B cell (primary cell): ENCODE results near the gene CH25H. TPM values are rescaled to one million over a fixed set of nuclear protein-coding genes. Genes with fewer than 3 reads are reported as not detected.

Source experiments
- ATAC-seq: fragments of 200-7000 bp; cut with Tn5 transposase; one replicate; pipeline ENCODE4 v1.10.0; 2021; ENCODE audit warnings: low read depth, mild to moderate bottlenecking, moderate number of reproducible peaks, moderate library complexity
- CTCF ChIA-PET: fragments of 350-600 bp; sonication (Branson Sonifier 250); formaldehyde crosslinking; loops from one replicate; lab custom pipeline; 2021; ENCODE audit warnings: antibody characterized with exemption, inconsistent platforms; lab: Charles Lee
- POLR2A ChIA-PET: fragments of 350-600 bp; sonication (Branson Sonifier 250); formaldehyde crosslinking; loops from one replicate; lab custom pipeline; 2021; ENCODE audit warnings: antibody characterized with exemption; lab: Charles Lee
- DNase-seq: peaks from one replicate; pipeline ENCODE4 v3.0.0; 2013
- H2AFZ ChIP-seq: 2 replicates; pipeline ENCODE4 v1.6.1; 2012; ENCODE audit warnings: mild to moderate bottlenecking, low read depth, low read length; ENCODE audit not compliant: insufficient read depth, poor library complexity, severe bottlenecking
- H3K27ac ChIP-seq, 2 donors: 1 replicate in 1 of 2; 2 replicates in 1 of 2; pipeline ENCODE4 v1.5.1; 2012 to 2013; ENCODE audit warnings: low read length in 2 of 2, mild to moderate bottlenecking in 2 of 2, moderate library complexity in 1 of 2
- H3K27me3 ChIP-seq, 4 experiments: fragments of 200-600 bp in 1 of 4; sonication (generic) in 1 of 4; replicated peaks in 1 of 4; 1 replicate in 2 of 4; 2 replicates in 2 of 4; pipeline versions ENCODE4 v1.6.1 to v1.7.0; 2013 to 2016; ENCODE audit warnings: low read length in 3 of 4, mild to moderate bottlenecking in 2 of 4, mixed read lengths in 1 of 4, moderate library complexity in 1 of 4; ENCODE audit not compliant: insufficient read depth in 4 of 4, control insufficient read depth in 3 of 4; ENCODE audit errors: control extremely low read depth in 1 of 4
- H3K36me3 ChIP-seq, 2 experiments: replicated peaks in 1 of 2; 1 replicate in 1 of 2; 2 replicates in 1 of 2; pipeline versions ENCODE4 v1.6.1 to v1.7.1; 2013; ENCODE audit warnings: low read length in 1 of 2; ENCODE audit not compliant: insufficient read depth in 2 of 2, control insufficient read depth in 1 of 2; ENCODE audit errors: control extremely low read depth in 1 of 2, extremely low read depth in 1 of 2
- H3K4me1 ChIP-seq, 2 donors: fragments of 200-600 bp in 1 of 2; sonication (generic) in 1 of 2; 1 replicate in 1 of 2; 2 replicates in 1 of 2; pipeline versions ENCODE4 v1.5.1 to v1.6.1; 2013 to 2017; ENCODE audit warnings: low read length in 2 of 2; ENCODE audit not compliant: control insufficient read depth in 2 of 2, insufficient read depth in 2 of 2
- H3K4me2 ChIP-seq: replicated peaks from 2 replicates; pipeline ENCODE3; 2012; ENCODE audit warnings: mild to moderate bottlenecking, low read depth, low read length; ENCODE audit not compliant: poor library complexity, severe bottlenecking
- H3K4me3 ChIP-seq, 5 experiments: fragments of 200-600 bp in 1 of 5; sonication (generic) in 1 of 5; 1 replicate in 3 of 5; 2 replicates in 2 of 5; pipeline versions ENCODE4 v1.5.1 to v1.7.0; 2011 to 2016; ENCODE audit warnings: low read length in 4 of 5, mild to moderate bottlenecking in 4 of 5, low read depth in 2 of 5, control low read depth in 1 of 5, moderate library complexity in 1 of 5; ENCODE audit not compliant: insufficient read depth in 1 of 5; ENCODE audit errors: control extremely low read depth in 1 of 5, extremely low read depth in 1 of 5
- H3K79me2 ChIP-seq: fragments of 200-600 bp; sonication (generic); one replicate; pipeline ENCODE4 v1.6.0; 2016; ENCODE audit warnings: low read length; ENCODE audit not compliant: control insufficient read depth, insufficient read depth
- H3K9ac ChIP-seq: fragments of 200-600 bp; sonication (generic); 2 replicates; pipeline ENCODE4 v1.6.1; 2017; ENCODE audit warnings: mild to moderate bottlenecking, low read length, moderate library complexity
- H3K9me3 ChIP-seq, 3 donors: one replicate each; pipeline versions ENCODE4 v1.6.1 to v1.7.1; 2013; ENCODE audit warnings: low read length in 2 of 3; ENCODE audit not compliant: control insufficient read depth in 2 of 3, insufficient read depth in 1 of 3; ENCODE audit errors: control extremely low read depth in 1 of 3
- H4K20me1 ChIP-seq: 2 replicates; pipeline ENCODE4 v1.6.0; 2012; ENCODE audit warnings: mild to moderate bottlenecking, low read length; ENCODE audit not compliant: insufficient read depth, control insufficient read depth, poor library complexity, severe bottlenecking
- H3K27ac Mint-ChIP-seq: one replicate; pipeline ENCODE4 v1.8.0; 2021; ENCODE audit warnings: mixed read lengths
- H3K27me3 Mint-ChIP-seq: one replicate; pipeline ENCODE4 v1.8.0; 2021; ENCODE audit warnings: mixed read lengths
- H3K4me1 Mint-ChIP-seq: one replicate; pipeline ENCODE4 v1.8.0; 2021; ENCODE audit warnings: mixed read lengths
- H3K4me3 Mint-ChIP-seq: one replicate; pipeline ENCODE4 v1.8.0; 2021; ENCODE audit warnings: mixed read lengths
- H3K9me3 Mint-ChIP-seq: one replicate; pipeline ENCODE4 v1.8.0; 2022; ENCODE audit warnings: mixed read lengths; ENCODE audit not compliant: insufficient read depth
- CTCF ChIP-seq: fragments of 200-600 bp; IDR thresholded peaks from one replicate; pipeline ENCODE4 v1.8.0; 2022; ENCODE audit warnings: antibody characterized with exemption, mild to moderate bottlenecking
- EZH2 ChIP-seq: IDR thresholded peaks from 2 replicates; pipeline ENCODE4 v1.6.1; 2012; ENCODE audit warnings: borderline replicate concordance, low read depth, mild to moderate bottlenecking, moderate library complexity, low read length; ENCODE audit not compliant: insufficient read depth, poor library complexity, severe bottlenecking
- WGBS: methylation state at CpG from one replicate; pipeline ENCODE4 v1.1.5; 2013; ENCODE audit warnings: missing lambda C conversion rate; ENCODE audit not compliant: insufficient coverage; 5-methylcytosine and 5-hydroxymethylcytosine counted together
- intact Hi-C: fragments of 100-400 bp; cut with micrococcal nuclease; formaldehyde crosslinking; loops from one replicate; pipeline ENCODE4 v1.10.0; 2022
- polyA plus RNA-seq: library from polyadenylated mRNA; depleted of rRNA; stranded (reverse); fragments of >200 nt; gene quantifications from 2 replicates; pipeline ENCODE4 v1.2.3, GENCODE V29; 2012
- total RNA-seq, 2 donors: library from RNA; stranded (reverse); fragments of 120-200 nt in 1 of 2; gene quantifications; 1 replicate in 1 of 2; 2 replicates in 1 of 2; pipeline versions ENCODE4 v1.2.3 to v1.2.4, GENCODE V29; 2013 to 2022

Gene CH25H
- total and polyA plus RNA-seq, 2 donors (not counting 1 experiment from before 2014, with no cell fraction given): not detected

GRCh38 chr10:89236226-89236797, 29.2 kb upstream of the CH25H start:
- Histone ChIP-seq H2AFZ (no peak overlapping the region), H4K20me1 (no peaks in the 10 kb centered on the region), H3K9me3 (no peaks in the 10 kb centered on the region), H3K36me3 (peaks cover 0 to 54% of the 10 kb centered on the region in 2 experiments), H3K4me1 (no peaks in the 10 kb centered on the region), H3K79me2 (peaks cover 30% of the 10 kb centered on the region), H3K9ac (no peak overlapping the region), H3K27ac (no peak overlapping the region), H3K27me3 (no peaks in the 10 kb centered on the region), H3K4me2 (no peak overlapping the region), H3K4me3 (no peak overlapping the region)
- ATAC-seq: no peak
- ChIA-PET CTCF (interaction anchor here (0.9 to 1.5 kb wide), 2 partner anchors 19 to 22 kb away, joined by 3 to 6 read pairs; no protein-coding TSS in a partner anchor), POLR2A (no interaction called here)
- intact Hi-C loops: no loop called here
- H3K9me3 Mint-ChIP-seq: no peaks in the 10 kb centered on the region
- H3K27me3 Mint-ChIP-seq: no peaks in the 10 kb centered on the region
- no peaks in the 10 kb centered on the region for H3K4me1 Mint-ChIP-seq
- H3K27ac Mint-ChIP-seq: no peak overlapping the region
- no peak overlapping the region for H3K4me3 Mint-ChIP-seq
- no peak for DNase-seq
- TF ChIP-seq CTCF (no peak), EZH2 (no peak)
- 100% methylated on average over 2 of the region's 4 CpGs for WGBS

DNA sequence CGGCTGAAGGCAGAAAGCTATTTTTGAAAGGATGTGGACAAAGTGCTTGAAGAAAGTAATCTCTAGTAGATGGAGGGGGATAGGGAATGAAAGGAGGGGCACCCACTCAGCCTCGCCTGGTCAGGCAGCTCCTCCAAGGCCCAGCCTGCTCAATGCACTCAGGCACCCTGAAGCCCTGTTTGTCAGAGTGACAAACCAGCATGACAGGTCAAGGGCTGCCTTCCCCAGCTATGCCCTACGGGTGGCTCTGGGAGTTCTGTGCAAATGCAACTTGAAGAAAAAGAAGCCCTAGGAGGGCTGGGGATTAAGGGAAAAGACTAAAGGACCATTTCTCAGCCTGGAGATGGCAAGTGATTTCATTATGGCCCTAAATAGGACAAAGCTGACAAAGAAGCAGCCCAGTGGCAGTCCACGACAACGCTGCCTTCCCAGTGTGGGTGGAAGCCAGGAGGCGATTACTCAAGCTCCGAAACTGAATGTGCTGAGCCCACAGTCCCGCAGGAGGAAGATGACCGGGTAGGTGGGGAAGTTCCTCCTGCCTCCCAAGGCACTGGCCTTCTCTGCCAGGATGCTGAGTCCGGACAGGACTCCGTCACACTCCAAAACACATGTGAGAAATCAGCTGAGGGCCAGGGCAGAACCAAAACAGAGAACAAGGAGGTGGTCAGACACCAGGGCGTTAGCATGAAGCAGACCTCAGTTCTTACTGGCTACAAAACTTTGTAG, 28.1 kb upstream of the CH25H start:
- Mint-ChIP-seq H3K4me1 (no peaks in the 10 kb centered on the region), H3K9me3 (no peaks in the 10 kb centered on the region), H3K27me3 (no peaks in the 10 kb centered on the region), H3K4me3 (no peak overlapping the region), H3K27ac (no peak overlapping the region)
- H3K79me2 ChIP-seq: peaks cover 22% of the 10 kb centered on the region
- no peaks in the 10 kb centered on the region for H4K20me1 ChIP-seq
- intact Hi-C loops: no loop called here
- no peak for DNase-seq
- H3K4me2 ChIP-seq: no peak overlapping the region
- ATAC-seq: no peak
- no peak overlapping the region for H3K27ac ChIP-seq
- TF ChIP-seq EZH2: no peak
- no peak for TF ChIP-seq CTCF
- no peak overlapping the region for H3K9ac ChIP-seq
- no peaks in the 10 kb centered on the region for H3K4me1 ChIP-seq
- ChIA-PET CTCF (interaction anchor here (1.5 to 4.0 kb wide), 2 partner anchors 17 to 21 kb away, joined by 6 to 22 read pairs; no protein-coding TSS in a partner anchor), POLR2A (no interaction called here)
- H3K4me3 ChIP-seq: no peak overlapping the region
- peaks cover 0 to 55% of the 10 kb centered on the region in 2 experiments for H3K36me3 ChIP-seq
- 98% methylated on average over 10 of the region's 12 CpGs for whole genome bisulfite sequencing
- H3K9me3 ChIP-seq: no peaks in the 10 kb centered on the region
- no peak overlapping the region for H2AFZ ChIP-seq
- H3K27me3 ChIP-seq: no peaks in the 10 kb centered on the region
